SU-DHL-6 (cell line): ENCODE data around the gene SPRYD4.

Experiments used
- EZH2phosphoT487 ChIP-seq: fragments of 200-600 bp; sonication (generic), shearing (Covaris generic); conservative IDR thresholded peaks from 2 replicates; pipeline ENCODE4 v1.6.1; 2018; ENCODE audit warnings: mild to moderate bottlenecking, antibody characterized with exemption, low read length, moderate library complexity, mixed read lengths
- TF ChIP-seq, protein P1 (sequence below): fragments of 200-600 bp; sonication (generic); IDR thresholded peaks from one replicate; pipeline ENCODE4 v1.5.1; 2017; ENCODE audit warnings: antibody characterized with exemption, mild to moderate bottlenecking, low read length, moderate library complexity; ENCODE audit not compliant: insufficient read depth, poor library complexity, severe bottlenecking

- TF ChIP-seq, protein P1, sequence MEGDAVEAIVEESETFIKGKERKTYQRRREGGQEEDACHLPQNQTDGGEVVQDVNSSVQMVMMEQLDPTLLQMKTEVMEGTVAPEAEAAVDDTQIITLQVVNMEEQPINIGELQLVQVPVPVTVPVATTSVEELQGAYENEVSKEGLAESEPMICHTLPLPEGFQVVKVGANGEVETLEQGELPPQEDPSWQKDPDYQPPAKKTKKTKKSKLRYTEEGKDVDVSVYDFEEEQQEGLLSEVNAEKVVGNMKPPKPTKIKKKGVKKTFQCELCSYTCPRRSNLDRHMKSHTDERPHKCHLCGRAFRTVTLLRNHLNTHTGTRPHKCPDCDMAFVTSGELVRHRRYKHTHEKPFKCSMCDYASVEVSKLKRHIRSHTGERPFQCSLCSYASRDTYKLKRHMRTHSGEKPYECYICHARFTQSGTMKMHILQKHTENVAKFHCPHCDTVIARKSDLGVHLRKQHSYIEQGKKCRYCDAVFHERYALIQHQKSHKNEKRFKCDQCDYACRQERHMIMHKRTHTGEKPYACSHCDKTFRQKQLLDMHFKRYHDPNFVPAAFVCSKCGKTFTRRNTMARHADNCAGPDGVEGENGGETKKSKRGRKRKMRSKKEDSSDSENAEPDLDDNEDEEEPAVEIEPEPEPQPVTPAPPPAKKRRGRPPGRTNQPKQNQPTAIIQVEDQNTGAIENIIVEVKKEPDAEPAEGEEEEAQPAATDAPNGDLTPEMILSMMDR = no peak
- no peak for TF ChIP-seq EZH2phosphoT487
Observed at GRCh38 chr12:56425940-56426438, 42.4 kb upstream of the SPRYD4 start.
